LNCaP clone FGC (cell line): ENCODE data around the gene MED25.

Source experiments
- DNase-seq: peaks from one replicate; pipeline ENCODE4 v3.0.0-alpha.2; 2011; ENCODE audit warnings: low read depth
- H3K4me3 ChIP-seq: 2 replicates; pipeline ENCODE4 v1.5.1; 2011; ENCODE audit warnings: mild to moderate bottlenecking, low read depth, low read length, control low read depth
- TF ChIP-seq, protein P1 (sequence below): IDR thresholded peaks from 2 replicates; pipeline ENCODE4 v1.5.1; 2012; ENCODE audit warnings: mild to moderate bottlenecking; ENCODE audit not compliant: control insufficient read depth, insufficient read depth; ENCODE audit errors: extremely low read depth

The MED25 gene

DNA sequence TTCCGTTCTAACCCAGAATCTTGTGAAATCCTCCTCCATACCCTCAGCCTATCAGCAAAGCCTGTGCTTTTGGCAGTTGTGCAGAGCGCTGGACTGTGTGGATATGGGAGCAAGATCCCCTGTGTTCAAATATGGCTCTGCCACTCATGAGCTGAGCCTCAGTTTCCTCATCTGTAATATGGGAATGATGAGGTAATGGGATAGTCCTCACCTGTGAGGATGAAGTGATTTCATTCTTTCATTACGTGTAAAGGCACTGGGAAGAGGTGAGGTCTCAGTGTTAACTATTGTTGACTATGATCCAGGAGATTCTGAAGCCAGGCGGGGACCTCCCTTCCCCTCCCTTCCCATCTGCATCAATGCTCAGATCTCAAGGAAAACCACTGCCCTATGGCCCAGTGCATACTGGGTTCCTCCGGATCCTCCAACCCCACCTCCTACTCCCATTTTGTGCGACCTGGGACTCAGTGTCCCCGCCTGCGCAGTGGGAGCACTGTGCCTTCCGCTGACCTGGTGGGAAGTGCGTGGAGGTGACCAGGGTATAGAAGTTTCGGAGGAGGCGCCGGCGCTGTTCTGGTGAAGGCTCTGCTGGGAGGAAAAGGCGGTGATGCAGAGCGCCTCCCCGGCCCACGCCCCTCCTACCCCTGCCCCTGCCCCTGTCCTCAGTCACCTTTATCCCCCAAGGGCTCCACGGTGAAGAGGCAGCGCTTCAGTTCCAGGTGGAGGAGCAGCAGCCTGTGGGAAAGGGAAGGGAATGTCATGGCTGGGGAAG lies 10.0 kb upstream of the MED25 start:
- no peak overlapping the region; the same call in 1 of the 2 replicates for H3K4me3 ChIP-seq
- no peak for DNase-seq
- TF ChIP-seq, protein P1, sequence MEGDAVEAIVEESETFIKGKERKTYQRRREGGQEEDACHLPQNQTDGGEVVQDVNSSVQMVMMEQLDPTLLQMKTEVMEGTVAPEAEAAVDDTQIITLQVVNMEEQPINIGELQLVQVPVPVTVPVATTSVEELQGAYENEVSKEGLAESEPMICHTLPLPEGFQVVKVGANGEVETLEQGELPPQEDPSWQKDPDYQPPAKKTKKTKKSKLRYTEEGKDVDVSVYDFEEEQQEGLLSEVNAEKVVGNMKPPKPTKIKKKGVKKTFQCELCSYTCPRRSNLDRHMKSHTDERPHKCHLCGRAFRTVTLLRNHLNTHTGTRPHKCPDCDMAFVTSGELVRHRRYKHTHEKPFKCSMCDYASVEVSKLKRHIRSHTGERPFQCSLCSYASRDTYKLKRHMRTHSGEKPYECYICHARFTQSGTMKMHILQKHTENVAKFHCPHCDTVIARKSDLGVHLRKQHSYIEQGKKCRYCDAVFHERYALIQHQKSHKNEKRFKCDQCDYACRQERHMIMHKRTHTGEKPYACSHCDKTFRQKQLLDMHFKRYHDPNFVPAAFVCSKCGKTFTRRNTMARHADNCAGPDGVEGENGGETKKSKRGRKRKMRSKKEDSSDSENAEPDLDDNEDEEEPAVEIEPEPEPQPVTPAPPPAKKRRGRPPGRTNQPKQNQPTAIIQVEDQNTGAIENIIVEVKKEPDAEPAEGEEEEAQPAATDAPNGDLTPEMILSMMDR = no peak

DNA sequence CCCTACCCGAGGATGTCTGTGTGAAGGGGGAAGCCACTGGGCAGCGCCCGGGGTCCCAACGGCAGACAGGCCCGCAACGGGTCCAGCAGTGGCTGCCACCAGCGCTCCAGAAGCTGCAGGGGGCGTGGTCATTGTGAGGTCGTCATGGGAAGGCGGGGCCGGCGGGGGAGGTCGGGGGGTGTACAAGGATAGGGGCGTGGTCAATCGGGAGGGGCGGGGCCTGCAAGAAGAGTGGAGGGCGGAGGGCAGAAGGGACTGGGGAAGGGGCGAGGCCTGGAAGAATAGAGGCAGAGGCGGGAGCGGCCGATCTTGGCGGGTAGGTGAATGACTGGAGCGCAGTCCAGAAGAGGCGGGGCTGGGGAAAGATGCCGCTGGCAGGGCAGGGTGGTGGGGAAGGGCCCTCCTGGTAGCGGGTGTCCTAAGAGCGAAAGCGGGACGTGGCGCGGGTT lies 9.4 kb upstream of the MED25 start:
- TF ChIP-seq, protein P1 = no peak
- DNase-seq = peak; percentile 28
- peak overlapping the region; percentile 45 for H3K4me3 ChIP-seq

DNA sequence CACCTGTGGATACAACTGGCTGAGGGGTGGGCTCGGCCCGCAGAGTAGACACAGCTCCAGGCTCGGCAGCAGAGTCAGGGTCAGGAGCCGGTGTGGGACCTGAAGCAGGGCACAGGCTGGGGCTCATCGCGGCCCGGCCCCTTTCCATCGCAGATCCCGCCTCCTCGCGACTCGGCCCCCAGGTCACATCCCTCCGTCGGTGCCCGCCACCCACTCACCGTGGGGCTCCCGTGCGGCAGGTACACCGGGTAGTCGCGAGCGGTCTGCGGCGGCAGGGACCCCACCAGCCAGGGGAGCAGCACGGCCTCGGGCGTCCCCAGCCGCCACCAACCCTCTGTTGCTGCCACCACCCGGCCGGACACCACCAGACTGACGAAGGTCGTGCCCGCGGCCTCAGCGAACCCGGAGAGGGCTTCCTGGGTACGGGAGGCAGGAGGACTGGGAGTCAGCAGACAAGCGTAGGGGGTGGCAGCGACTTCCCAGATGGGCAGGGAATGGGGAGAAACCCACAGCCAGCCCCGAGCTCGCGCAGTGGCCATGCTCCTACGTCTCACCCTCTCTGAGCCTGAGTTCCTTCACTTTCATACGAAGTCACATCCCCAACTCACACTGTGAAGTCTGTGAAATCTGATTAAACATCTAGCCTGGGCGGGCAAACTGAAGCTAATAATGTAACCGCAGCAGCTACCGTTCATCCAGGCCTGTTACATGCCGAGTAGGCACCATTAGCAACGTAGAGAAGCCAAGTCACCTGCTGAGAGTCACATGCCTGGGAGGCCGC lies 8.7 kb upstream of the MED25 start:
- no peak for DNase-seq
- peak overlapping the region; percentile 45 for H3K4me3 ChIP-seq
- TF ChIP-seq, protein P1 = no peak

DNA sequence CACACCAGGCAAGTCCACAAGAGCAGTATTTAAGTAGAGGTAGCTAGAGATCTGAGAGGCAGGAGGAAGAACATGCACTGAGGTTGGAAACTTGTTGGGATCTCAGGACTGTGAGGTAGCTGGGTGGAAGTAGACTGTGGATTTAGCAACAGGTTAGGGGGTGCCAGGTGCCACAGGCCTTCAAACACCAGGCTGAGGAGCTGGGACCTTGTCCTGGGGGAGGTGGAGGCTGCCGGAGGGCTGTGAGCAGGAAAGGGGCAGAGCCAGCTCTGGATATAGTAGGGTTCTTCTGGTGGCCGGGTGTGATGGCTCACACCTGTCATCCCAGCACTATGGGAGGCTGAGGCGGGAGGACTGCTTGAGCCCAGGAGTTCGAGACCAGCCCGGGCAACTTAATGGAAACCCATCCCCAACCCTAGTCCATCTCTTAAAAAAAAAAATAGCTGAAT lies 8.1 kb upstream of the MED25 start:
- no peak overlapping the region for H3K4me3 ChIP-seq
- no peak for DNase-seq
- TF ChIP-seq, protein P1 = no peak

DNA sequence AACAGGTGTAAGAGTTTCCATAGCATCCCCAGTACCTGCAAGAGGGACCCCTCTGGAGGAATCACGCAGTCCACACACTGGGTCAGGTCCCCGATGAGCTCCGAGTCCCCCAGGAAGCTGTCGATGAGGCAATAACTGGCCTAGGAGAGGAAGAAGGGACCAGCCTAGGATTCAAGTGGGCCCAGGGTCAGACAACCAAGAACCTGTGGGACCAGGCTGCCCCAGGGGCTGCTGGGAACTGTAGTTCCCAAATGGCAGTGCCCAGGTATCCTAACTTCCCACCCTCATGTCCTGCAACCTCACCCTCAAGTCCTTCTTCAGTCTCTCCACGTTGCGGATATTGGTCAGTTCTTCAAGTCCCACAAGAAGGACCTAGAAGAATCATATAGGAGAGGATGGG lies 6.8 kb upstream of the MED25 start:
- H3K4me3 ChIP-seq = no peak overlapping the region
- no peak for DNase-seq
- TF ChIP-seq, protein P1 = no peak

DNA sequence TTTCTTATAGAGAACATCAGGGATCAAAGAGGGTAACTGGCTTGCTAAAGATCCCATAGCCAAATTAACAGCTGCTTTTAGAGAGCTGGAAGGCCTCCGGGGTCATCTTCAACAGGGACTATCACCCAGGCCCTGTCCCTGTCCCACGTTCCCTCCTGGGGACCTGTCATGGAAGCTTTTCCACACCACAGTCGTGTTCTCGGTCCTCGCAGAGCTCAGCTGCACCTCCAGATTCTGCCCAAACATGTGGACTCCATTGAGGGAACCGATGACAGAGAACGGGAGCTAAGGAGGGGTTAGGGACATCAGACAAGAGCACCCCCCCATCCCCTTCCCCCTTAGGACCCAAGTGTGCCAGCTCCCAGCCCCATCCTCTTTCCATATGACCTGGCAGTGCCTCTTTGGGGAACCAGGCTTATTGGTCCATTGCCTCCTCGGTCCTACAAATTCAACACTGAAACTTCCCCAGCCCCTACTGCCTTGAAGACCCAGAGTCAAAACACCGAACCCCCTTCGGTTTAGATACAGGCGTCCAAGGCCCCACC lies 5.6 kb upstream of the MED25 start:
- no peak for DNase-seq
- TF ChIP-seq, protein P1 = no peak
- peak overlapping the region; percentile 86 for H3K4me3 ChIP-seq
